SH-SY5Y (cell line): Measurements from ENCODE around the gene SYNGAP1.

ENCODE experiments used
- GATA2 ChIP-seq: IDR thresholded peaks from 2 replicates; pipeline ENCODE4 v1.6.1; 2011; ENCODE audit warnings: mild to moderate bottlenecking, low read depth, low read length
- GATA3 ChIP-seq: IDR thresholded peaks from 2 replicates; pipeline ENCODE4 v1.6.1; 2011; ENCODE audit warnings: low read depth, mild to moderate bottlenecking, low read length, moderate library complexity

GRCh38 chr6:33469661-33470060 lies 49.8 kb downstream of the SYNGAP1 start:
- TF ChIP-seq GATA2 = no peak
- no peak for TF ChIP-seq GATA3
